Fibroblast of skin of left biceps (primary cell): ENCODE measurements around the gene SMC6.
A peak's percentile ranks its signal among the peaks of the same experiment; 100 is the strongest.

Experiments
- DNase-seq, 2 experiments: peaks; one replicate each; pipeline ENCODE4 v3.0.0-alpha.2; 2013; ENCODE audit warnings: low read depth in 2 of 2

SMC6 gene

GRCh38 chr2:17765398-17765797 is 11.8 kb upstream of the SMC6 start:
- no peak for DNase-seq

- DNase-seq: no peak
Measured at GRCh38 chr2:17763641-17764333, 10.2 kb upstream of the SMC6 start.

GRCh38 chr2:17762451-17762850 is 8.8 kb upstream of the SMC6 start:
- DNase-seq: no peak

GRCh38 chr2:17759805-17760204 is 6.2 kb upstream of the SMC6 start:
- no peak for DNase-seq

GRCh38 chr2:17758118-17758517 is 4.5 kb upstream of the SMC6 start:
- no peak for DNase-seq

- no peak for DNase-seq
Measured at GRCh38 chr2:17757321-17757720, 3.7 kb upstream of the SMC6 start.

GRCh38 chr2:17756668-17757067 is 3.1 kb upstream of the SMC6 start:
- DNase-seq: no peak

GRCh38 chr2:17754773-17755425 is 1.3 kb upstream of the SMC6 start:
- no peak for DNase-seq

GRCh38 chr2:17752892-17753802 is 463 bp downstream of the SMC6 start:
- no peak for DNase-seq

GRCh38 chr2:17752246-17752645 is 1.4 kb downstream of the SMC6 start:
- DNase-seq: no peak

GRCh38 chr2:17749753-17750438 is 3.7 kb downstream of the SMC6 start:
- no peak for DNase-seq

- DNase-seq: no peak
Measured at GRCh38 chr2:17748745-17749144, 4.9 kb downstream of the SMC6 start.

GRCh38 chr2:17747684-17748452 is 5.7 kb downstream of the SMC6 start:
- DNase-seq: no peak

- no peak for DNase-seq
Measured at GRCh38 chr2:17740203-17740602, 13.4 kb downstream of the SMC6 start.

GRCh38 chr2:17736989-17737388 is 16.6 kb downstream of the SMC6 start:
- DNase-seq: peak; percentile 26 to 36

GRCh38 chr2:17735864-17736263 is 17.7 kb downstream of the SMC6 start:
- DNase-seq: no peak

GRCh38 chr2:17733599-17733998 is 20.0 kb downstream of the SMC6 start:
- no peak for DNase-seq

- DNase-seq: no peak
Measured at GRCh38 chr2:17729880-17730279, 23.7 kb downstream of the SMC6 start.

GRCh38 chr2:17728210-17728609 is 25.4 kb downstream of the SMC6 start:
- DNase-seq: no peak

- DNase-seq: no peak
Measured at GRCh38 chr2:17719562-17720371, 33.8 kb downstream of the SMC6 start.
